HG03460 (cell line): Measurements from ENCODE around the gene DEXI.
"Not testable (repeated sequence)": the region's sequence is repeated elsewhere in the genome, so short reads cannot be mapped to it uniquely, and the experiment has no call there.

ENCODE experiments used
- ATAC-seq: cut with Tn5 transposase; IDR thresholded peaks from one replicate; pipeline ENCODE4 v1.9.1; 2021; ENCODE audit not compliant: unreplicated experiment

Gene DEXI

GRCh38 chr16:10969615-10970014 is 27.3 kb upstream of the DEXI start:
- no peak for ATAC-seq

DNA sequence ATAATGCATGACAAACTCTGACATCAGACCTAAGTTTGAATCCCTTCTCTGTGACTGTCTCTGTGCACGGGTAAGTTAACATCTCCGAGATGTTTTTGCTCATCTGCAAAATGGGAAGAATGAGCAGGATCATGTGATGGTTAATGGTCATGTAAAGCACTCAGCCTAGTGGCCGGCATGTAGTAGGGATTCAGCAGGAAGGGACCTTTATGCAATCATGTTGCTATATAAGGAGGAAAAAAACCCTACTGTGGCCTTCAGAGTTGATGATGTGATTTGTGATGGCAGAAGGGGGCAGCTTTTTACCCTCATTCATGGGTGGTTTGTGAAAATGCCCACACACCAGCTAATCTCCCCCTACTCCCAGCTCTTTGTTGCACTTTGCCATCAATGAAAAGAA is 26.2 kb upstream of the DEXI start:
- ATAC-seq, result no peak

DNA sequence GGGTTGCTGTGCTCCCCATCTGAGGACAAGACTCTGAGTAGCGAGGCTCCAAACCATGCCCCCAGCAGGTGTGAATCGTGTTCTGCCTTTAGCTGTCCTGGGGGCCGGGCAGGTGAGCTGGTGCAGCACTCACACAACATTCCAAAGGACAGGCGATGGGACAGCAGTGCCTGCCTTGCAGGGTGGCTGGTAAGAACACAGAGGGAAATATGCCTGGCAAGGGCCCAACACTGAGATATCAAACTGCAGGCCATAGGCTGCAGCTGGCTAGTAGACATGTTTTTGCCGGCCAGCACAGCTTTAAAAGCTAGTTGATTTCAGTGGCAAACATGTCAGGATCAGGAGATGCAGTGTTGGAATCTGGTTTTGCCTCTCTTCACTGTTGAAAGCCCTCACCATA is 25.7 kb upstream of the DEXI start:
- ATAC-seq, result no peak

- not testable (repeated sequence) for ATAC-seq
Measured at GRCh38 chr16:10966559-10966958, 24.3 kb upstream of the DEXI start.

- no peak for ATAC-seq
Measured at GRCh38 chr16:10966129-10966528, 23.9 kb upstream of the DEXI start.

DNA sequence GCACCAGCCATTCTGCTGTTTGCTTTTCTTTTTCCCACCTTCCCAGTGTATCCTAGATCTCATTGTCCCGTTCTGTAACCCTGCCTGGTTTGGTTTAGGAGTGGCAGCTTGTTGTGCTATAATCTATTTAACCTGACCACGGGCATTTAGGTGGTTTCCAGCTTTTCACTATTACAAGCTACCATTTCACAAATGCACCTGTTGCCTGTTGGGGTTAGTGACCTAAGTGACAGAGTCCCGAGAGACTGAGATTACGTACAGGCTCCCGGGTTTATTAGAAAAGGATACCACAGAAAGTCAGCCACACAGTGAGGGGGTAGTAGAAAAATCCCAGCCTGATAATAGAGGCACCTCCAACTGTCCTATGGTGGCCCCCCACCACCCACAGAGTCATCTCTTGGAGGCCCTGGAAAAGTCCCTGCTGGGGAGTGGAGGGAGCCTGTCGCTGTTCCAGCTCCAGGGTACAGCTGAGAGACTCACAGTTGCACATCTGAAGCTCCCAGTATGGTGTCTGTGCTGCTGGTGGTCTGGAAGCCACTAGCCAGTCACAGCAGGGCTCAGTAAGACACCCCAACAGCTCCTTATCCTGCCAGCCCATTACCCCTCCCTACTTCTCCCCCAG is 23.3 kb upstream of the DEXI start:
- peak; percentile 64 for ATAC-seq

GRCh38 chr16:10964891-10965326 is 22.6 kb upstream of the DEXI start:
- ATAC-seq, result peak; percentile 47

GRCh38 chr16:10964039-10964890 is 22.0 kb upstream of the DEXI start:
- ATAC-seq, result peak; percentile 33

GRCh38 chr16:10961231-10961630 is 19.0 kb upstream of the DEXI start:
- ATAC-seq, result no peak

DNA sequence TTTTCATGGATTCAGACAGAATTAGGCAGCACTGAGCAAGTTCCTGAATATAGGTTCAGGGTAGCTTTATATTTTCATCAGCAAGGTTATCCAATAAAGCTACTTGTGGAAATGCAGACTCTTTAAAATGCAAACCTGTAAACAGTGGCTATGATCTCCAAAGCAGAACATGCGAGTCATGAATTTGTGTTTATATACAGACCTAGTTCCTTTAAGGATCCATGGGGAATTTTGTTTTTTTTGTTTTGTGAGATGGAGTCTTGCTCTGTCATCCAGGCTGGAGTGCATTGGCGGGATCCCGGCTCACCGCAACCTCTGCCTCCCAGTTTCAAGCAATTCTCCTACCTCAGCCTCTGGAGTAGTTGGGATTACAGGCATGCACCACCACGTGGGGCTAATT is 16.9 kb upstream of the DEXI start:
- ATAC-seq, result no peak

DNA sequence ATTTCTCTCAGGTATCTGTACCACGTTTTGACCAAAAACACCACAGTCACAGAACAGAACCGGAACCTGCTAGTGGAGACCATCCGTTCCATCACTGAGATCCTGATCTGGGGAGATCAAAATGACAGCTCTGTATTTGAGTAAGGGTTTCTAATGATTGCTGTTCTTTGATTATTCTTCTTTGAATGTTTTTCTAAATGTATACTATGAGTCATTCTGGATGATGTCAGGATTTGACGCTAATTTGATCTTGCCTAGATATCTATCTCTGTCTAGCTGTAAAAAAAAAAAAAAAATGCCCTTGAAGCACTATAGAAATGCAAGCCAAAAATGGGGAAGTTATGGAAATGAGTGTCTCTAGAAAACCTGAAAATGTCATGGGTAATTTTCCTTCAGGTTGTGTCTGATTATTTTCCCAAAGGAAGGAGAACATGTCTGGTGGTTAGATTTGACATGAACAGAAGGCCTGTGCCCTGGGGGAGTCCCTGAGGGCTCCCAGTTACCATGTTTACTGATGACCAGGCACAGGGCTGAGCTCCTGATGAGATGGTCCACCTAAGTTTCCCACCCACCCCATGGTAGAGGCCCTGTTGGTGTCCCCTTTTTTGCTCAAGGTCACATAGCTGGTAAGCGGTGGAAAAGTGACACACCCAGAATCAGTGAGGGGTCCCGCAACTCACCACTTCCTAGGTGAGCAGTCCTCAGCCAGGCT is 15.7 kb upstream of the DEXI start:
- no peak for ATAC-seq

GRCh38 chr16:10954903-10955302 is 12.6 kb upstream of the DEXI start:
- ATAC-seq, result no peak

DNA sequence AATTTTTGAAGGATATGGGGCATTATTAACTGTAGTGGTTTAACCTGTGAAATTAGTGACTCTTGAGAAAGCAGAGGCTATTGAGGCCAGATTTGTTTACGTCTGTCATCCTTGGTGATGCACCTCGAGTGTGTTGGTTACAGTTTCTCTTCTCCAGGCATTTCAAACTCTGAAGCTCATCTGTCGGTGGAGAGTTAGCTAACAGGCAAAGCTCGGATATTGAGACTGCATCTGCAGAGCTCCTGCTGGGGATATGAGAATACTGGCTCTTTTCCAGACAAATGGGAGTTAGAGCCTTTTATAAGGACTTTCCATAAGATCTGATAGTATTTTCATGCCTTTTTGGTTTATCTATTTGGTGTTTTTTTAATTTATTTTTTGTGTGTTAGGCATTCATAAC is 8.8 kb upstream of the DEXI start:
- ATAC-seq, result no peak

DNA sequence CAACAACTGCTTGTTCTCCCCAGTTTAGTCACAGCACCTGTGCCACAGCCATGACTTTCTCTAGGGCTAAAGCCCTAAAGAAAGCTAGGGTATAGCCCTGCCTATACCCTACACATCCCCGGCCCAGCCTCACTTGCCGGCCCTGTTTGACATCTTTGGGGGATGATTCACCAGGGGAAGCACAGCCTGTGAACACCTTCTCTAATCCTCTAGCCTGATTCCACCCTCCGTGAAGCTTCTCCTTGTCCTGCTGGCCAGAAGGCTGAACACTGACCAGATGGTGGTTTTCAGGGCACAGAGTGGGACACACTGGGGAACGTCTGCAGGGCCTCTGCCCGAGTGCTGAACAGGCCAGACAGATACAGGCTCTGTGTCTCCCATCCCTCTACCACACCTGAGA is 8.1 kb upstream of the DEXI start:
- ATAC-seq, result no peak

DNA sequence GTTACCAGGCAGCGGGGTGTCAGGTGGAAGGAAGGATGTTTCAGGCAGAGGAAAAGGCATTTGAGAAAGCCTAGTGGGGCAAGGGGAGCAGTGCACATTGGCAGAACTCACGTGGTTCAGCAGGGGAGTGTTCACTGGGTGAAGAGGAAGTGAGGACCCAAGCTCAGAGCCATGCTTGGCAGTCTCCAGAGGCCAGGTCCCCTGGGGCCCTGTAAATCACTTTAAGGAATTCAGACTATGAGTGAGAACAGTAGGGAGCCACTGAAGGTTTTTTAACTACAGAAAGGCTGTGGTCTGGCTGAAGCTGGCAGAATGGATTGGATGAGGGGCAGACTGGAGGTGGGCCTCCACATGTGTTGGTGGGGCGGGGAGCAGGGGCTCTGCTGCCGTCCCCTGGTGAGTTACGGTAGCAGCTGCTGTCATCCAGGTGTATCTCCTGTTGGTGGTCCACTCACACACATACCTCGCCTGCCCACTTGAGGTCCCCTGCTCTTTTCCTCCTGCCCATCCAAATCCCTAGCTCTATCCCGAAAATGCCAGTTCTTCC is 7.2 kb upstream of the DEXI start:
- ATAC-seq, result peak; percentile 79

GRCh38 chr16:10947211-10947787 is 5.0 kb upstream of the DEXI start:
- no peak for ATAC-seq

DNA sequence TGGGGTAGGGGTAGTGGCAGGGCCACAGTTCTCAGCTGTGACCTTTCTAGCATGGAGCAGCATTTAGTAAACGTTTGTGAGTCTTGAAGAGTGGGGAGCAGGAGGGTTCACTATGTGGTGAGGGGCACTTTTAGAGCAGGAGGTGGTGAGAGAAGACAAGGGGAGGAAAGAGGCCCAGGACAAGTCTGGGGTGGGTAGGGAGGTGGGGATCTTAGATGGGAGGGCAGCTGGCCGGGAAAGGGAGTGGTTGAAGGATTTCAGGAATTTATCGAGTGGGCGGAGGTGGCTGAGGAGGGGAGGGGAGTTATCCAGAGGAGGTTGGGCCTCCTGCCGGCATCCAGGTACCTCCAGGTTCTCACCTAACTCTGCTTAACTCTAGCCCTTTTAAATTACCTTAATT is 4.0 kb upstream of the DEXI start:
- ATAC-seq, result no peak

GRCh38 chr16:10945065-10945787 is 3.0 kb upstream of the DEXI start:
- ATAC-seq, result no peak

- ATAC-seq, result peak; percentile 64
Measured at GRCh38 chr16:10944249-10945064, 2.2 kb upstream of the DEXI start, which contains the start of gene CLEC16A. CLEC16A (plus strand) TSS chr16:10944564; CDS start chr16:10944718, 154 bp downstream.

GRCh38 chr16:10943064-10943353 is 741 bp upstream of the DEXI start:
- no peak for ATAC-seq
